ENCODE measurements around the gene PLXDC2.
"Not testable (repeated sequence)": the region's sequence is repeated elsewhere in the genome, so short reads cannot be mapped to it uniquely, and the experiment has no call there.

Gene PLXDC2

GRCh38 chr10:19993714-19994315 lies 177.6 kb downstream of the PLXDC2 start:
- no peak overlapping the region for H3K4me3 ChIP-seq (ENCODE audit: low read depth, low read length)
- in situ Hi-C loops (cut with HindIII; ENCODE audit: low pct_ligation_motif_present, low sequenced_read_pairs), result no loop called here
- H3K27me3 ChIP-seq (replicated peaks), result no peaks in the 10 kb centered on the region
- no peak for TF ChIP-seq CTCF (IDR thresholded peaks at IDR 0.05; ENCODE audit: low read depth, low read length, missing control alignments)
- H3K27ac ChIP-seq, result no peak overlapping the region
- H3K36me3 ChIP-seq (replicated peaks), result no peaks in the 10 kb centered on the region
- DNase-seq, result no peak

GRCh38 chr10:19998482-19998881 lies 182.2 kb downstream of the PLXDC2 start:
- TF ChIP-seq CTCF (IDR thresholded peaks at IDR 0.05; ENCODE audit: low read depth, low read length, missing control alignments), result no peak
- in situ Hi-C loops (cut with HindIII; ENCODE audit: low pct_ligation_motif_present, low sequenced_read_pairs), result no loop called here
- DNase-seq, result no peak
- Histone ChIP-seq H3K4me3 (ENCODE audit: low read depth, low read length) (no peak overlapping the region), H3K27me3 (replicated peaks) (no peaks in the 10 kb centered on the region), H3K27ac (no peak overlapping the region), H3K36me3 (replicated peaks) (no peaks in the 10 kb centered on the region)

- TF ChIP-seq CTCF (IDR thresholded peaks at IDR 0.05; ENCODE audit: low read depth, low read length, missing control alignments), result no peak
- Histone ChIP-seq H3K36me3 (replicated peaks) (no peaks in the 10 kb centered on the region), H3K27me3 (replicated peaks) (no peaks in the 10 kb centered on the region), H3K27ac (no peak overlapping the region), H3K4me3 (ENCODE audit: low read depth, low read length) (no peak overlapping the region)
- in situ Hi-C loops (cut with HindIII; ENCODE audit: low pct_ligation_motif_present, low sequenced_read_pairs), result no loop called here
- DNase-seq, result no peak
These were observed 183.2 kb downstream of the PLXDC2 start for GRCh38 chr10:19999431-19999830.

GRCh38 chr10:20002026-20002425 lies 185.8 kb downstream of the PLXDC2 start:
- DNase-seq; H3K27ac ChIP-seq; in situ Hi-C loops (cut with HindIII; ENCODE audit: low pct_ligation_motif_present, low sequenced_read_pairs): not testable (repeated sequence)

GRCh38 chr10:20002657-20003056 lies 186.4 kb downstream of the PLXDC2 start:
- in situ Hi-C loops (cut with HindIII; ENCODE audit: low pct_ligation_motif_present, low sequenced_read_pairs), result no loop called here
- DNase-seq, result no peak
- Histone ChIP-seq H3K27ac (no peak overlapping the region), H3K4me3 (ENCODE audit: low read depth, low read length) (no peak overlapping the region), H3K27me3 (replicated peaks) (no peaks in the 10 kb centered on the region), H3K36me3 (replicated peaks) (no peaks in the 10 kb centered on the region)
- no peak for TF ChIP-seq CTCF (IDR thresholded peaks at IDR 0.05; ENCODE audit: low read depth, low read length, missing control alignments)

More at GRCh38 chr10:20002026-20002425, 185.8 kb downstream of the PLXDC2 start:
- not testable (repeated sequence) for H3K36me3 ChIP-seq (replicated peaks); H3K4me3 ChIP-seq (ENCODE audit: low read depth, low read length); H3K27me3 ChIP-seq (replicated peaks)

GRCh38 chr10:20004087-20004523 lies 187.9 kb downstream of the PLXDC2 start:
- no peak for TF ChIP-seq CTCF (IDR thresholded peaks at IDR 0.05; ENCODE audit: low read depth, low read length, missing control alignments)
- peak; percentile 52 for DNase-seq
- Histone ChIP-seq H3K27ac (peak overlapping the region; percentile 72), H3K36me3 (replicated peaks) (no peaks in the 10 kb centered on the region), H3K4me3 (ENCODE audit: low read depth, low read length) (no peak overlapping the region), H3K27me3 (replicated peaks) (no peaks in the 10 kb centered on the region)
- in situ Hi-C loops (cut with HindIII; ENCODE audit: low pct_ligation_motif_present, low sequenced_read_pairs), result no loop called here
